ENCODE measurements around the gene EYS.

Gene EYS

GRCh38 chr6:63683071-63683603 lies 2023.9 kb downstream of the EYS start:
- no peak for DNase-seq

GRCh38 chr6:63677282-63677681 lies 2029.7 kb downstream of the EYS start:
- DNase-seq: no peak

- DNase-seq: no peak
These were observed 2030.5 kb downstream of the EYS start for GRCh38 chr6:63676412-63677114.

- no peak for DNase-seq
These were observed 2031.9 kb downstream of the EYS start for GRCh38 chr6:63675138-63675537.

GRCh38 chr6:63674635-63675034 lies 2032.4 kb downstream of the EYS start:
- no peak for DNase-seq

- DNase-seq: no peak
These were observed 2033.3 kb downstream of the EYS start for GRCh38 chr6:63673692-63674091.

GRCh38 chr6:63672582-63673129 lies 2034.4 kb downstream of the EYS start:
- DNase-seq: no peak

GRCh38 chr6:63671098-63671754 lies 2035.8 kb downstream of the EYS start:
- no peak for DNase-seq
